ENCODE results near the gene PSMB11.

Gene PSMB11

GRCh38 chr14:23069413-23069806 lies 27.4 kb downstream of the PSMB11 start:
- TF ChIP-seq, protein P1, sequence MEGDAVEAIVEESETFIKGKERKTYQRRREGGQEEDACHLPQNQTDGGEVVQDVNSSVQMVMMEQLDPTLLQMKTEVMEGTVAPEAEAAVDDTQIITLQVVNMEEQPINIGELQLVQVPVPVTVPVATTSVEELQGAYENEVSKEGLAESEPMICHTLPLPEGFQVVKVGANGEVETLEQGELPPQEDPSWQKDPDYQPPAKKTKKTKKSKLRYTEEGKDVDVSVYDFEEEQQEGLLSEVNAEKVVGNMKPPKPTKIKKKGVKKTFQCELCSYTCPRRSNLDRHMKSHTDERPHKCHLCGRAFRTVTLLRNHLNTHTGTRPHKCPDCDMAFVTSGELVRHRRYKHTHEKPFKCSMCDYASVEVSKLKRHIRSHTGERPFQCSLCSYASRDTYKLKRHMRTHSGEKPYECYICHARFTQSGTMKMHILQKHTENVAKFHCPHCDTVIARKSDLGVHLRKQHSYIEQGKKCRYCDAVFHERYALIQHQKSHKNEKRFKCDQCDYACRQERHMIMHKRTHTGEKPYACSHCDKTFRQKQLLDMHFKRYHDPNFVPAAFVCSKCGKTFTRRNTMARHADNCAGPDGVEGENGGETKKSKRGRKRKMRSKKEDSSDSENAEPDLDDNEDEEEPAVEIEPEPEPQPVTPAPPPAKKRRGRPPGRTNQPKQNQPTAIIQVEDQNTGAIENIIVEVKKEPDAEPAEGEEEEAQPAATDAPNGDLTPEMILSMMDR (IDR thresholded peaks at IDR 0.05; ENCODE audit: insufficient read depth, low read depth, low read length, missing control alignments), result no peak

DNA sequence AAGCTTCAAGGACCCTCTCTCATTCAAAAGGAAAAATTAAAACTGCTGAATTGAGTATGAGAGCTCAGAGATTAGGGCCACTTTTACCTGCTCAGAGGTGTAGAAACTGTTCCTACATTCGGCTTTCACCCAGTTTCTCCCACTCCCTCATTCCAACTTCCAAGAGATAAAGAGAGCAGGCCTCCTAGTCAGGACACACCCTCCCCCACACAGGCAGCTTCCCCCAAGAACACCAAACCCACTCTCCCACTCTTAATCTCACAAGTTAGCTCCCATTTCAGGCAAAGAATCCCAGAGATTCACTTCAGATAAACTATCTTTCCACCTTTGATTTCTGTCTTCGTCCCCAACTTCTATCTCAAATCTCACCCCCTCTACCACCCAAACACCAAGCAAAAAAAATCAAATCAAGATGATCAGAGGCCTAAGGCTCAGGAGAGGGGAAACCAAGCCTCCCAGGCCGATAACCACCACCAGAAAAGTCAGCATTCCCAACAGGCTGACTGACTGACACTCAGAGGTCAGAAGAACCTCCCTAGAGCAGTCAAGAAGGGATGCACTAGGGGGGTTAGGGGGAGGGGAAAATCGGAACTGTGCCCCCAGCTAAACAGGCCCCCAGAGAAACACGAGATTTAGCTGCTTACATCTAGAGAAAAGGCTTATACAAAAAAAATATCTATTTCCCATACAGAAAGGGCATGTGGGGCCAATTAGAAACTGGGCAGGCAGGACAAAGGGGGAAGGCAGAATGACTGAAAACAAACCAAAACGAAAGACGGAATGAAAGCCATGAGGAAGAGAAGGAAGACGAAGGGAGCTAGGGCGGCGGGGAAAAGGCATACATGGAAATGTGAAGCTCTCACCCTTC lies 28.5 kb downstream of the PSMB11 start:
- H3K4me3 ChIP-seq (ENCODE audit: low read length), result peak overlapping the region; percentile 92
- TF ChIP-seq, protein P1 (IDR thresholded peaks at IDR 0.05; ENCODE audit: insufficient read depth, low read depth, low read length, missing control alignments), result no peak
- DNase-seq (ENCODE audit: low read depth), result no peak

More at GRCh38 chr14:23069413-23069806, 27.4 kb downstream of the PSMB11 start:
- no peak for DNase-seq (ENCODE audit: low read depth)
- H3K4me3 ChIP-seq (ENCODE audit: low read length), result no peak overlapping the region

DNA sequence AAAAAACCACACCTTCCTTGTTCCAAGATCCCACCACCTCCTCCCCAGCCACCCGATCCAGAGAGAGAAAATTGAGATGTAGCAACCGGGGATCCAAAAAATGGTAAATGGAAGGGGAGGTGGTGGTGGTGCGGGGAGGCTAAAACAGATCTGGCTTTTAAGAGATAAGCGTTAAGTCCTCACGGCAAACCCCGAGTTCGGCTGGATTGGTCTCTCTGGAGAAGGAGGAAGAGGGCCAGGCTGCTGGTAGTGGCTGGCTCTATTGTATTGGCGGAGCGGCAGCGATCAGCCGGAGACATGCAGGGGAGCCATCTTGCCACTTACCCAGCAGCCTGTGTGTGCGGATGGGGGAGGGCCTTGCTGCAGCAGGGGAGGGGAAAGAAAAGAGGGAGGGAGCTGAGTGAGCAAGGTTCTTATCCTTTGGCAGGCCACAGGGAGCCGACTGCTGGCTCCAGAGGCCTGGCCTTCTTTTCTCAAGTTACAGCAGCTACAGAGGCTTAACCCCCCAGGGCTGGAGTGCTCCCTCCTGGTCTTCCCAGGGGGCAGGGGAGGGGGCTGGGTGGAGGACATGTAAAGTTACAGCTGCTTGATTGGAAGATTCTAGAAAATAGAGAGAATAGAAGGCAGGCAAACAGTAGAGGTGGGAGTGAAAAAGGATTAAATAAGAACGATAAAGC lies 29.4 kb downstream of the PSMB11 start:
- TF ChIP-seq, protein P1 (IDR thresholded peaks at IDR 0.05; ENCODE audit: insufficient read depth, low read depth, low read length, missing control alignments), result no peak
- H3K4me3 ChIP-seq (ENCODE audit: low read length), result peak overlapping the region; percentile 92
- peak; percentile 92 for DNase-seq (ENCODE audit: low read depth)

DNA sequence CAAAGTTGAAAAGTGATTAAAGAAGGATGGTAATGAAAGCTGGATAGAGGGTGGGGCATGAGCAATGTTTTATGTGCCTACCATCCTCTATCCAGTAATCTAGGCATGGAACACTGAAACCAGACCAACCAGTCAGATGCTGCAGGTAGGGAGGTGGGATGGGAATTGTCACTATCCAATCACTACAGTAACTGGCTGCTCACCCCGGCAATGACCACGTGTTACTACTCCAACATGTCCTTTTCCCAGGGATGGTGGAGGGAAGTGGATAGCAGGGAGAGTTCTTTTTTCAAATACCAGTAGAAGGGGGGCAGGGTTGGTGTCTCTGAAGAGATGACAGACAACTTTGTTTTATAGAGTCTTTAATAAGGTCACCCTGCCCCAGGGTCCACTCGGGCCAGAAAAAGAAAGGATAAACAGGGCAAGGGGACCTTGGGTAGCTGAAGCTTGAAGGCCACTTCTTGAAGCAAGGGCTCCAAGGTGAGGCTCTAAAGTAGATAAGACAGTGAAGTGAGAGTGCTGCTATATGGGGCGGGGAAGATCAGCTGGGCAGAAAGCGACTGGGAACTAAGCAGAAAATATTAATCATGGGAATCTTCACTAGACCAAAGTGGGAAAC lies 30.0 kb downstream of the PSMB11 start:
- TF ChIP-seq, protein P1 (IDR thresholded peaks at IDR 0.05; ENCODE audit: insufficient read depth, low read depth, low read length, missing control alignments), result no peak
- DNase-seq (ENCODE audit: low read depth), result peak; percentile 82
- H3K4me3 ChIP-seq (ENCODE audit: low read length), result peak overlapping the region; percentile 92

DNA sequence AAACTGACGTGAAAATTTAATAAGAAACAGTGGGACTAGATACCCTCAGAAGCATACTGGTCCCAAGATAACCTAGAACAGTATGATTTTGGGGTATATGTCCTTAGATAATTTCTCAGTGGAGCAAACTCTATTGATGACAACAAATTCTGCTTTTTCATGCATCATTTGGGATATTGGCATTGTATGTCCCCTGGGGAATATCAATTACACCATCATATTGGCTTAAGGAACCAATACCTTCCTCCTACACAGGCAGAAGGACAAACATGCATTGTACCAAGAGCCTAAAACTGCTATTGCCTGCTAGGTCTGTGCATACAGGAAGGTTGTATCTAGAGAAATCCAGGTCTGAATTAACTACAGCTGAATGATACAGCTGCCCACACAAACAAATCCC lies 32.9 kb downstream of the PSMB11 start:
- no peak overlapping the region for H3K4me3 ChIP-seq (ENCODE audit: low read length)
- DNase-seq (ENCODE audit: low read depth), result no peak
- TF ChIP-seq, protein P1 (IDR thresholded peaks at IDR 0.05; ENCODE audit: insufficient read depth, low read depth, low read length, missing control alignments), result no peak

DNA sequence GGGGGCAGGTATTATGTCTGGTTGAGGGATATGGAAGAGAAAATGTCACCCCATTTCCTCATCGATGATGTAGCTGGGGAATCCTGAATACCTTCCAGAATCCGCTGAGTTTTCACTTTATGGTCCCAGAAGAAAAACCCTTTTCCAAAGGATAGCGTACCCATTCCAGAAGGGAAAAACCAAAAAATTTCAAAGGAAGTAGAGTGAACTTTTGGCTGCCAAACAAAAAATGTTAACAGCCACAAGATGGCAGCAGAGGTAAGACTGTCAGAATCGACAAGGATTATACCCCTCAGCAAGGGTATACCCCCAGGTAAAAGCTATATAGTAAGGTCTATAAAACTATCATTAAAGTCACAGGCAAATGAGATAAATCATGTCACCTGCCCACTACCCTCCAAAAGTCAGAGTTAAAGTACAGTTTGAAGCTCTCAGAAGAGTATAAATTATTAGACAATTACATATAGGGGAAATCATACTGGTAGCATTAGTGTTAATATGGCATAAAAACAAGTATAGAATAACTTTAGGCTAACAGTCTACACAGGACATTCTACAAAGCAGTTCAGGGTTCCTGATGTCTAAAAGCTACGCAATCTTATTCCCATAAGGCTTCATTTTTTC lies 34.9 kb downstream of the PSMB11 start:
- TF ChIP-seq, protein P1 (IDR thresholded peaks at IDR 0.05; ENCODE audit: insufficient read depth, low read depth, low read length, missing control alignments), result peak; percentile 69
- DNase-seq (ENCODE audit: low read depth), result peak; percentile 43
- H3K4me3 ChIP-seq (ENCODE audit: low read length), result no peak overlapping the region

Data from epithelial cell of esophagus (primary cell).